OCI-LY7 (cell line): ENCODE measurements around the gene NDUFS4. TPM values are rescaled to one million over a fixed set of nuclear protein-coding genes. Genes with fewer than 3 reads are reported as not detected.

ENCODE experiments used
- BruUV-seq: library from RNA; stranded (reverse); fragments of 400-500 nt; replicated peaks from 2 replicates; lab custom pipeline; 2021; lab: Mats Ljungman, UMichigan
- CTCF ChIA-PET: fragments of 300-600 bp; sonication (Branson Sonifier 250); formaldehyde crosslinking; loops from one replicate; lab custom pipeline; 2022; ENCODE audit warnings: antibody characterized with exemption; ENCODE audit not compliant: unreplicated experiment; lab: Charles Lee
- POLR2A ChIA-PET: fragments of 300-600 bp; sonication (Branson Sonifier 250); formaldehyde crosslinking; loops from one replicate; lab custom pipeline; 2022; ENCODE audit warnings: antibody characterized with exemption; lab: Charles Lee
- DNase-seq: peaks from one replicate; pipeline ENCODE4 v3.0.0-alpha.2; 2015; ENCODE audit warnings: low spot score
- H2AFZ ChIP-seq: fragments of 200-600 bp; sonication (generic), shearing (Covaris generic); 2 replicates; pipeline ENCODE4 v1.6.1; 2014; ENCODE audit warnings: mild to moderate bottlenecking, antibody characterized with exemption, low read length, moderate library complexity
- H3K27ac ChIP-seq: fragments of 200-600 bp; sonication (generic); 2 replicates; pipeline ENCODE4 v1.5.1; 2014; ENCODE audit warnings: mixed run types, low read depth, mild to moderate bottlenecking, moderate library complexity, low read length, inconsistent platforms; ENCODE audit not compliant: poor library complexity, severe bottlenecking
- H3K36me3 ChIP-seq: fragments of 200-600 bp; sonication (generic); 2 replicates; pipeline ENCODE4 v1.6.1; 2014; ENCODE audit warnings: mild to moderate bottlenecking, antibody characterized with exemption, low read length, moderate library complexity, mixed read lengths; ENCODE audit not compliant: insufficient read depth
- H3K4me1 ChIP-seq: fragments of 200-600 bp; sonication (generic); 2 replicates; pipeline ENCODE4 v1.5.1; 2014; ENCODE audit warnings: mild to moderate bottlenecking, low read length; ENCODE audit not compliant: insufficient read depth, poor library complexity, severe bottlenecking
- H3K4me2 ChIP-seq: fragments of 200-600 bp; sonication (generic); 2 replicates; pipeline ENCODE4 v1.6.1; 2014; ENCODE audit warnings: mild to moderate bottlenecking, low read length
- H3K4me3 ChIP-seq: fragments of 200-600 bp; sonication (generic); 2 replicates; pipeline ENCODE4 v1.5.1; 2014; ENCODE audit warnings: mild to moderate bottlenecking, low read depth, low read length; ENCODE audit not compliant: poor library complexity, severe bottlenecking
- H3K79me2 ChIP-seq: fragments of 200-600 bp; sonication (generic); 2 replicates; pipeline ENCODE4 v1.6.1; 2016; ENCODE audit warnings: low read depth, mild to moderate bottlenecking, low read length, moderate library complexity, mixed read lengths; ENCODE audit not compliant: insufficient read depth
- H3K9me2 ChIP-seq: fragments of 200-600 bp; sonication (generic); 2 replicates; pipeline ENCODE4 v1.6.1; 2016; ENCODE audit warnings: mild to moderate bottlenecking, low read length, mixed read lengths; ENCODE audit not compliant: insufficient read depth
- H3K9me3 ChIP-seq: fragments of 200-600 bp; sonication (generic); 2 replicates; pipeline ENCODE4 v1.6.1; 2014; ENCODE audit warnings: mild to moderate bottlenecking, mixed run types, low read length, mixed read lengths
- H4K20me1 ChIP-seq: fragments of 200-600 bp; sonication (generic); 2 replicates; pipeline ENCODE4 v1.6.1; 2014; ENCODE audit warnings: mild to moderate bottlenecking, antibody characterized with exemption, low read length, moderate library complexity, mixed read lengths; ENCODE audit not compliant: insufficient read depth
- EZH2phosphoT487 ChIP-seq: fragments of 200-600 bp; sonication (generic); IDR thresholded peaks from 2 replicates; pipeline ENCODE4 v1.6.1; 2018; ENCODE audit warnings: low read depth, borderline replicate concordance, mild to moderate bottlenecking, mixed run types, antibody characterized with exemption, low read length, moderate library complexity, mixed read lengths
- intact Hi-C: fragments of 100-400 bp; cut with micrococcal nuclease; formaldehyde crosslinking; loops from one replicate; pipeline ENCODE4 v1.10.0; 2022; ENCODE audit not compliant: unreplicated experiment
- total RNA-seq, 2 experiments: library from RNA; depleted of rRNA in 1 of 2; stranded (reverse); fragments of >200 nt in 1 of 2; shearing (Covaris generic) in 1 of 2; gene quantifications; 2 replicates each; pipeline ENCODE4 v1.2.3, GENCODE V29; 2014 to 2022
- TF ChIP-seq, protein P1 (sequence below): fragments of 200-600 bp; sonication (generic); conservative IDR thresholded peaks from 2 replicates; pipeline ENCODE4 v1.5.1; 2014; ENCODE audit warnings: mild to moderate bottlenecking, antibody characterized with exemption, low read length, moderate library complexity, mixed read lengths

NDUFS4 gene
- total RNA-seq, 2 experiments from 2014 or later: 35.1 to 57.2 TPM

- H3K4me3 ChIP-seq: no peak overlapping the region
- intact Hi-C loops: no loop called here
- TF ChIP-seq EZH2phosphoT487: no peak
- TF ChIP-seq, protein P1, sequence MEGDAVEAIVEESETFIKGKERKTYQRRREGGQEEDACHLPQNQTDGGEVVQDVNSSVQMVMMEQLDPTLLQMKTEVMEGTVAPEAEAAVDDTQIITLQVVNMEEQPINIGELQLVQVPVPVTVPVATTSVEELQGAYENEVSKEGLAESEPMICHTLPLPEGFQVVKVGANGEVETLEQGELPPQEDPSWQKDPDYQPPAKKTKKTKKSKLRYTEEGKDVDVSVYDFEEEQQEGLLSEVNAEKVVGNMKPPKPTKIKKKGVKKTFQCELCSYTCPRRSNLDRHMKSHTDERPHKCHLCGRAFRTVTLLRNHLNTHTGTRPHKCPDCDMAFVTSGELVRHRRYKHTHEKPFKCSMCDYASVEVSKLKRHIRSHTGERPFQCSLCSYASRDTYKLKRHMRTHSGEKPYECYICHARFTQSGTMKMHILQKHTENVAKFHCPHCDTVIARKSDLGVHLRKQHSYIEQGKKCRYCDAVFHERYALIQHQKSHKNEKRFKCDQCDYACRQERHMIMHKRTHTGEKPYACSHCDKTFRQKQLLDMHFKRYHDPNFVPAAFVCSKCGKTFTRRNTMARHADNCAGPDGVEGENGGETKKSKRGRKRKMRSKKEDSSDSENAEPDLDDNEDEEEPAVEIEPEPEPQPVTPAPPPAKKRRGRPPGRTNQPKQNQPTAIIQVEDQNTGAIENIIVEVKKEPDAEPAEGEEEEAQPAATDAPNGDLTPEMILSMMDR: no peak
- H3K9me3 ChIP-seq: no peaks in the 10 kb centered on the region
- H3K4me2 ChIP-seq: no peak overlapping the region
- no peaks in the 10 kb centered on the region for H3K36me3 ChIP-seq
- POLR2A ChIA-PET: no interaction called here
- no peaks in the 10 kb centered on the region for H4K20me1 ChIP-seq
- no peaks in the 10 kb centered on the region for H3K79me2 ChIP-seq
- no peak overlapping the region for H2AFZ ChIP-seq
- CTCF ChIA-PET: no interaction called here
- H3K4me1 ChIP-seq: no peaks in the 10 kb centered on the region
- no peak for DNase-seq
- no peak overlapping the region for H3K27ac ChIP-seq
- BruUV-seq: no TSS peak
- H3K9me2 ChIP-seq: no peaks in the 10 kb centered on the region
Observed at GRCh38 chr5:53549792-53550191, 10.6 kb upstream of the NDUFS4 start.

DNA sequence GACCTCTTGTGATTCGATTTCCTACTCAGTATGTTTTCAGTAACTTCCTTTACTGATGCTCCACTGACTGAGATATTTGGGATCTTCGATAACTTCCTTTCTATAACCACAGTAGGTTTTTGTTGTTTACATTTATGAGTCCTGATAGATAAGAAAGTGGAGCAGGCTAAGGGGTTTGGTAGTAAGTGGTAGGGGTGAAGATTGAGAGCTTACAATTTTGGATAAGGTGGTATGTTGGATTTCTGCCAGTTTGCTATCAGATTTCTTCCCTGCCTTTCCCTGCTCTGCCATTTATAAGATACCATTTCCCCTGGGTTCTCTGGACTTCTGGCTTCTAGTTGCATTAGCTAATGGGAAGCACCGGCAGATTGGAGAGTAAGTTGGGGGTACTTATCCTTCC is 7.9 kb upstream of the NDUFS4 start:
- H3K9me2 ChIP-seq: no peaks in the 10 kb centered on the region
- H3K9me3 ChIP-seq: no peaks in the 10 kb centered on the region
- no peaks in the 10 kb centered on the region for H3K4me1 ChIP-seq
- no peaks in the 10 kb centered on the region for H3K79me2 ChIP-seq
- ChIA-PET POLR2A (interaction anchor here (0.7 kb wide), 1 partner anchor 1234 kb away, joined by 3 read pairs; no protein-coding TSS in a partner anchor), CTCF (no interaction called here)
- no peak overlapping the region for H3K4me2 ChIP-seq
- H3K27ac ChIP-seq: no peak overlapping the region
- no TSS peak for BruUV-seq
- H3K4me3 ChIP-seq: no peak overlapping the region
- TF ChIP-seq, protein P1: no peak
- no peak for TF ChIP-seq EZH2phosphoT487
- H3K36me3 ChIP-seq: no peaks in the 10 kb centered on the region
- H4K20me1 ChIP-seq: no peaks in the 10 kb centered on the region
- H2AFZ ChIP-seq: no peak overlapping the region
- intact Hi-C loops: no loop called here
- no peak for DNase-seq

- no TSS peak for BruUV-seq
- intact Hi-C loops: no loop called here
- POLR2A ChIA-PET: interaction anchor here (0.7 kb wide), 1 partner anchor 118 kb away, joined by 3 read pairs; no protein-coding TSS in a partner anchor
Observed at GRCh38 chr5:53554444-53554843, 6.0 kb upstream of the NDUFS4 start.

More at GRCh38 chr5:53554444-53554843, 6.0 kb upstream of the NDUFS4 start:
- no peaks in the 10 kb centered on the region for H3K9me2 ChIP-seq
- no peak overlapping the region for H3K27ac ChIP-seq
- H2AFZ ChIP-seq: no peak overlapping the region
- no peak for DNase-seq
- H4K20me1 ChIP-seq: no peaks in the 10 kb centered on the region
- peaks cover 10% of the 10 kb centered on the region; the same call in 1 of the 2 replicates for H3K9me3 ChIP-seq
- CTCF ChIA-PET: no interaction called here
- no peaks in the 10 kb centered on the region for H3K4me1 ChIP-seq
- no peak overlapping the region for H3K4me3 ChIP-seq
- TF ChIP-seq EZH2phosphoT487: no peak
- TF ChIP-seq, protein P1: no peak
- H3K4me2 ChIP-seq: no peak overlapping the region
- H3K79me2 ChIP-seq: no peaks in the 10 kb centered on the region
- H3K36me3 ChIP-seq: no peaks in the 10 kb centered on the region
